GM12892 (cell line): ENCODE results near the gene SELENOO.

Experiments used
- POLR2A ChIP-seq: IDR thresholded peaks from 2 replicates; pipeline ENCODE4 v1.6.1; 2011; ENCODE audit warnings: low read depth, low read length, control low read depth
- POLR2AphosphoS5 ChIP-seq: IDR thresholded peaks from 2 replicates; pipeline ENCODE4 v1.6.1; 2011; ENCODE audit warnings: low read depth, low read length, control low read depth
- TAF1 ChIP-seq: IDR thresholded peaks from 2 replicates; pipeline ENCODE4 v1.6.1; 2011; ENCODE audit warnings: low read depth, mild to moderate bottlenecking, control low read depth, low read length, borderline replicate concordance

GRCh38 chr22:50186761-50187523, 13.9 kb upstream of the SELENOO start:
- no peak for TF ChIP-seq POLR2A
- TF ChIP-seq POLR2AphosphoS5 = no peak
- TF ChIP-seq TAF1 = no peak
